Measurements from ENCODE around the gene CFAP300.

CFAP300 gene

GRCh38 chr11:102073253-102073652 is 26.0 kb downstream of the CFAP300 start:
- no peak for DNase-seq

- DNase-seq = no peak
These were observed 32.4 kb downstream of the CFAP300 start for GRCh38 chr11:102079625-102080024.

- no peak for DNase-seq
These were observed 34.1 kb downstream of the CFAP300 start for GRCh38 chr11:102081313-102081712.

GRCh38 chr11:102085864-102086551 is 38.8 kb downstream of the CFAP300 start:
- no peak for DNase-seq

GRCh38 chr11:102097186-102097585 is 49.9 kb downstream of the CFAP300 start:
- DNase-seq = no peak

GRCh38 chr11:102099755-102100154 is 52.5 kb downstream of the CFAP300 start:
- DNase-seq = no peak

- no peak for DNase-seq
These were observed 61.6 kb downstream of the CFAP300 start for GRCh38 chr11:102108734-102109440.

- DNase-seq = peak; percentile 3 to 72 (median 43)
These were observed 62.9 kb downstream of the CFAP300 start, which contains the start of gene YAP1 for GRCh38 chr11:102109896-102110760. TSS of gene YAP1 (plus strand) at chr11:102110447. CDS start at chr11:102110849, 402 bp downstream.

GRCh38 chr11:102110761-102111010 is 63.4 kb downstream of the CFAP300 start:
- peak in 2 of 14 donors; percentile 38 to 52 for DNase-seq

GRCh38 chr11:102111011-102111786 is 64.0 kb downstream of the CFAP300 start:
- peak in 10 of 14 donors; percentile 1 to 68 (median 44) for DNase-seq

- DNase-seq = peak in 6 of 14 donors; percentile 11 to 58 (median 32)
These were observed 64.7 kb downstream of the CFAP300 start for GRCh38 chr11:102111787-102112508.

GRCh38 chr11:102112509-102112821 is 65.2 kb downstream of the CFAP300 start:
- no peak for DNase-seq

GRCh38 chr11:102114032-102114431 is 66.8 kb downstream of the CFAP300 start:
- DNase-seq = no peak

- no peak for DNase-seq
These were observed 68.3 kb downstream of the CFAP300 start for GRCh38 chr11:102115557-102115956.

- DNase-seq = no peak
These were observed 69.4 kb downstream of the CFAP300 start for GRCh38 chr11:102116453-102117205.

- DNase-seq = no peak
These were observed 70.4 kb downstream of the CFAP300 start for GRCh38 chr11:102117472-102118113.

- no peak for DNase-seq
These were observed 71.7 kb downstream of the CFAP300 start for GRCh38 chr11:102118937-102119336.

GRCh38 chr11:102119997-102120396 is 72.8 kb downstream of the CFAP300 start:
- DNase-seq = no peak

GRCh38 chr11:102120437-102120973 is 73.3 kb downstream of the CFAP300 start:
- no peak for DNase-seq

GRCh38 chr11:102121329-102121728 is 74.1 kb downstream of the CFAP300 start:
- DNase-seq = no peak
